Tibial artery (tissue), 4 donors: ENCODE measurements around the gene NCAPG2.

Source experiments
- DNase-seq, 2 donors: peaks; one replicate each; pipeline ENCODE4 v3.0.0-alpha.2; 2019
- H3K27ac ChIP-seq, 2 donors: fragments of 200-600 bp; sonication (generic) in 1 of 2; 1 replicate in 1 of 2; 2 replicates in 1 of 2; pipeline ENCODE4 v1.5.1; 2018 to 2019; ENCODE audit warnings: mild to moderate bottlenecking in 1 of 2
- H3K27me3 ChIP-seq, 2 donors: fragments of 200-600 bp; sonication (generic) in 1 of 2; one replicate each; pipeline versions ENCODE4 v1.5.1 to v1.6.0; 2016 to 2019
- H3K36me3 ChIP-seq, 3 donors: fragments of 200-600 bp; sonication (generic) in 2 of 3; one replicate each; pipeline ENCODE4 v1.5.1; 2016 to 2019; ENCODE audit warnings: mild to moderate bottlenecking in 2 of 3
- H3K4me1 ChIP-seq, 4 donors: fragments of 200-600 bp; sonication (generic) in 2 of 4; 1 replicate in 3 of 4; 2 replicates in 1 of 4; pipeline ENCODE4 v1.5.1; 2016 to 2019
- H3K4me3 ChIP-seq, 2 donors: fragments of 200-600 bp; sonication (generic) in 1 of 2; 1 replicate in 1 of 2; 2 replicates in 1 of 2; pipeline ENCODE4 v1.5.1; 2018 to 2019; ENCODE audit warnings: mild to moderate bottlenecking in 2 of 2
- H3K9me3 ChIP-seq, 3 donors: fragments of 200-600 bp; sonication (generic) in 1 of 3; one replicate each; pipeline ENCODE4 v1.5.1; 2016 to 2019
- CTCF ChIP-seq, 2 experiments: fragments of 200-600 bp in 1 of 2; fragments of 450-650 bp in 1 of 2; IDR thresholded peaks; one replicate each; pipeline ENCODE4 v1.5.1; 2017 to 2019; ENCODE audit warnings: antibody characterized with exemption in 2 of 2, mild to moderate bottlenecking in 1 of 2, moderate library complexity in 1 of 2
- intact Hi-C: fragments of 100-400 bp; cut with DNase I; formaldehyde crosslinking; loops from one replicate; pipeline ENCODE4 v1.15.0; 2023; ENCODE audit warnings: low total_unique reads

NCAPG2 gene

GRCh38 chr7:158733775-158734494, 29.3 kb upstream of the NCAPG2 start:
- no peak overlapping the region for H3K27ac ChIP-seq
- peaks cover 70 to 92% (median 88%) of the 10 kb centered on the region in 3 donors for H3K36me3 ChIP-seq
- no peak for DNase-seq
- no peaks in the 10 kb centered on the region for H3K9me3 ChIP-seq
- H3K27me3 ChIP-seq: no peaks in the 10 kb centered on the region
- no peak for TF ChIP-seq CTCF (IDR thresholded peaks at IDR 0.05)
- no peaks in the 10 kb centered on the region for H3K4me1 ChIP-seq
- intact Hi-C loops: no loop called here
- no peak overlapping the region for H3K4me3 ChIP-seq

GRCh38 chr7:158733220-158733519, 28.6 kb upstream of the NCAPG2 start:
- intact Hi-C loops: no loop called here
- no peak for TF ChIP-seq CTCF (IDR thresholded peaks at IDR 0.05)

GRCh38 chr7:158732494-158733219, 28.1 kb upstream of the NCAPG2 start:
- H3K36me3 ChIP-seq: peaks cover 57 to 79% (median 75%) of the 10 kb centered on the region in 3 donors
- no peak for DNase-seq
- H3K4me1 ChIP-seq: no peaks in the 10 kb centered on the region
- no peak overlapping the region for H3K27ac ChIP-seq
- H3K9me3 ChIP-seq: no peaks in the 10 kb centered on the region
- H3K4me3 ChIP-seq: no peak overlapping the region
- no peak for TF ChIP-seq CTCF (IDR thresholded peaks at IDR 0.05)
- intact Hi-C loops: no loop called here
- H3K27me3 ChIP-seq: no peaks in the 10 kb centered on the region

More at GRCh38 chr7:158733220-158733519, 28.6 kb upstream of the NCAPG2 start:
- no peaks in the 10 kb centered on the region for H3K27me3 ChIP-seq
- H3K9me3 ChIP-seq: no peaks in the 10 kb centered on the region
- no peak overlapping the region for H3K4me3 ChIP-seq
- no peak for DNase-seq
- no peak overlapping the region for H3K27ac ChIP-seq
- H3K36me3 ChIP-seq: peaks cover 62 to 84% (median 80%) of the 10 kb centered on the region in 3 donors
- no peaks in the 10 kb centered on the region for H3K4me1 ChIP-seq

- Histone ChIP-seq H3K27ac (no peak overlapping the region), H3K4me3 (no peak overlapping the region), H3K36me3 (peaks cover 48 to 70% (median 66%) of the 10 kb centered on the region in 3 donors), H3K9me3 (no peaks in the 10 kb centered on the region), H3K27me3 (no peaks in the 10 kb centered on the region), H3K4me1 (no peaks in the 10 kb centered on the region)
- intact Hi-C loops: no loop called here
- no peak for TF ChIP-seq CTCF (IDR thresholded peaks at IDR 0.05)
- no peak for DNase-seq
Measured at GRCh38 chr7:158731761-158732160, 27.2 kb upstream of the NCAPG2 start.

GRCh38 chr7:158730383-158731346, 26.1 kb upstream of the NCAPG2 start:
- Histone ChIP-seq H3K4me1 (no peaks in the 10 kb centered on the region), H3K36me3 (peaks cover 39 to 59% (median 55%) of the 10 kb centered on the region in 3 donors), H3K9me3 (no peaks in the 10 kb centered on the region), H3K4me3 (no peak overlapping the region), H3K27ac (no peak overlapping the region), H3K27me3 (no peaks in the 10 kb centered on the region)
- no peak for TF ChIP-seq CTCF (IDR thresholded peaks at IDR 0.05)
- no peak for DNase-seq
- intact Hi-C loops: no loop called here
